Activated CD4-positive, alpha-beta T cell treated with anti-CD3 and anti-CD28 coated beads for 24 hours (primary cell): ENCODE measurements around the gene SERPINE2.
"Not testable (repeated sequence)": the region's sequence is repeated elsewhere in the genome, so short reads cannot be mapped to it uniquely, and the experiment has no call there.

Experiments used
- DNase-seq, 2 donors: peaks; one replicate each; pipeline ENCODE4 v3.0.0-alpha.2; 2020; ENCODE audit warnings: low read depth in 2 of 2

The SERPINE2 gene

GRCh38 chr2:223943561-223944008 lies 95.5 kb downstream of the SERPINE2 start:
- DNase-seq: no peak

- no peak for DNase-seq
Observed at GRCh38 chr2:223943135-223943534, 96.0 kb downstream of the SERPINE2 start.

GRCh38 chr2:223941579-223942277 lies 97.4 kb downstream of the SERPINE2 start:
- DNase-seq: peak; percentile 44 to 63

- DNase-seq: not testable (repeated sequence)
Observed at GRCh38 chr2:223939438-223939837, 99.6 kb downstream of the SERPINE2 start.

- no peak for DNase-seq
Observed at GRCh38 chr2:223937535-223937934, 101.6 kb downstream of the SERPINE2 start.

- DNase-seq: no peak
Observed at GRCh38 chr2:223936862-223937326, 102.2 kb downstream of the SERPINE2 start.

- DNase-seq: no peak
Observed at GRCh38 chr2:223935459-223936125, 103.5 kb downstream of the SERPINE2 start.

- no peak for DNase-seq
Observed at GRCh38 chr2:223934870-223935269, 104.2 kb downstream of the SERPINE2 start.

- no peak for DNase-seq
Observed at GRCh38 chr2:223932816-223933800, 106.0 kb downstream of the SERPINE2 start.

- DNase-seq: no peak
Observed at GRCh38 chr2:223930103-223930976, 108.7 kb downstream of the SERPINE2 start.

GRCh38 chr2:223929571-223930102 lies 109.4 kb downstream of the SERPINE2 start:
- no peak for DNase-seq

GRCh38 chr2:223928113-223929006 lies 110.7 kb downstream of the SERPINE2 start:
- DNase-seq: no peak

GRCh38 chr2:223925106-223925505 lies 114.0 kb downstream of the SERPINE2 start:
- DNase-seq: no peak
